NCI-H1930 (cell line): ENCODE results near the gene FPR2.
"Not testable (repeated sequence)": the region's sequence is repeated elsewhere in the genome, so short reads cannot be mapped to it uniquely, and the experiment has no call there.

Experiments used
- DNase-seq, 2 experiments: peaks; one replicate each; lab custom pipeline; 2025; lab: John Stamatoyannopoulos, UW

Gene FPR2

GRCh38 chr19:51740356-51740755 lies 20.6 kb upstream of the FPR2 start:
- no peak for DNase-seq

GRCh38 chr19:51742789-51743188 lies 18.2 kb upstream of the FPR2 start:
- DNase-seq, result no peak

- no peak for DNase-seq
Measured at GRCh38 chr19:51743405-51743804, 17.6 kb upstream of the FPR2 start.

- DNase-seq, result no peak
Measured at GRCh38 chr19:51746731-51747130, 14.2 kb upstream of the FPR2 start.

GRCh38 chr19:51749979-51750378 lies 11.0 kb upstream of the FPR2 start:
- no peak for DNase-seq

- DNase-seq, result no peak
Measured at GRCh38 chr19:51750400-51751094, 10.4 kb upstream of the FPR2 start.

GRCh38 chr19:51751655-51752054 lies 9.3 kb upstream of the FPR2 start, which contains the start of gene FPR1:
Gene FPR1, minus strand, starts transcription at chr19:51751878. Its CDS starts 4,884 bp downstream, at chr19:51746994.
- no peak for DNase-seq

GRCh38 chr19:51754109-51754508 lies 6.9 kb upstream of the FPR2 start:
- no peak for DNase-seq

GRCh38 chr19:51754770-51755169 lies 6.2 kb upstream of the FPR2 start:
- DNase-seq, result no peak

- no peak for DNase-seq
Measured at GRCh38 chr19:51755571-51755970, 5.4 kb upstream of the FPR2 start.

- DNase-seq, result no peak
Measured at GRCh38 chr19:51761696-51762095, 716 bp downstream of the FPR2 start.

GRCh38 chr19:51765086-51765485 lies 4.1 kb downstream of the FPR2 start:
- DNase-seq, result no peak

- DNase-seq, result no peak
Measured at GRCh38 chr19:51766461-51766860, 5.5 kb downstream of the FPR2 start.

- DNase-seq, result no peak
Measured at GRCh38 chr19:51771376-51772130, 10.6 kb downstream of the FPR2 start.

- no peak for DNase-seq
Measured at GRCh38 chr19:51772977-51773376, 12.0 kb downstream of the FPR2 start.

GRCh38 chr19:51776561-51776960 lies 15.6 kb downstream of the FPR2 start:
- not testable (repeated sequence) for DNase-seq

GRCh38 chr19:51777570-51778462 lies 16.8 kb downstream of the FPR2 start:
- peak; percentile 50 to 82 for DNase-seq

- DNase-seq, result no peak
Measured at GRCh38 chr19:51779181-51779580, 18.2 kb downstream of the FPR2 start.

GRCh38 chr19:51779703-51780102 lies 18.7 kb downstream of the FPR2 start:
- DNase-seq, result no peak

GRCh38 chr19:51780270-51780669 lies 19.3 kb downstream of the FPR2 start:
- DNase-seq, result no peak

- no peak for DNase-seq
Measured at GRCh38 chr19:51781999-51782398, 21.0 kb downstream of the FPR2 start.

GRCh38 chr19:51783372-51783771 lies 22.4 kb downstream of the FPR2 start:
- DNase-seq, result no peak
